Measurements from ENCODE around the gene GPX5.
A peak's percentile ranks its signal among the peaks of the same experiment; 100 is the strongest.

GPX5 gene

GRCh38 chr6:28563430-28564095 lies 37.9 kb downstream of the GPX5 start:
- DNase-seq, result no peak

- peak; percentile 1 for DNase-seq
Measured at GRCh38 chr6:28565823-28566526, 40.3 kb downstream of the GPX5 start.

- no peak for DNase-seq
Measured at GRCh38 chr6:28566527-28567252, 41.0 kb downstream of the GPX5 start.

- no peak for DNase-seq
Measured at GRCh38 chr6:28567506-28567905, 41.8 kb downstream of the GPX5 start.

- no peak for DNase-seq
Measured at GRCh38 chr6:28568515-28569108, 42.9 kb downstream of the GPX5 start.

GRCh38 chr6:28569748-28570147 lies 44.1 kb downstream of the GPX5 start:
- no peak for DNase-seq

- DNase-seq, result no peak
Measured at GRCh38 chr6:28580475-28580874, 54.8 kb downstream of the GPX5 start.

GRCh38 chr6:28583463-28583862 lies 57.8 kb downstream of the GPX5 start:
- no peak for DNase-seq

All from suppressor macrophage treated with lipopolysaccharide for 4 hours (primary cell).